Embryonic facial prominence (tissue), 1 donor: ENCODE results near the gene CBX6.

ENCODE experiments used
- DNase-seq: peaks from one replicate; pipeline ENCODE4 v3.0.0-alpha.2; 2016; ENCODE audit errors: extremely low spot score

CBX6 gene

GRCh38 chr22:38819387-38819940 lies 52.6 kb downstream of the CBX6 start:
- DNase-seq: no peak

DNA sequence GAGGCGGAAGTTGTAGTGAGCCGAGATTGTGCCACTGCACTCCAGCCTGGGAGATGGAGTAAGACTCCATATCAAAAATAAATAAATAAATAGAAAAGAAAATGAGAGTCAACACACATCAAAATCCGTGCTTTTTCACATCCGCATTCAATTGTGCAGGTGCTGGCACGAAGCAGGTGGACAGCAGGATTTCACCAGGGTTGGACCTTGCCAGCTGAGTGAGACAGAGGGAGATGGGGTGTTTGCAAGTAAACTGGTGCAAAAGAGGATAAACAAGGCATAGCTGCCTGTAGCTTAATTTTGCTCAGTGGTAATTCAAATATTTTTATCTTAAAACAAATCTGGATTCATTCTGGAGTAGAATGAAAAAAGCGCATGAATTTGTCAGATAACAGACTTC lies 54.8 kb downstream of the CBX6 start:
- DNase-seq: no peak

DNA sequence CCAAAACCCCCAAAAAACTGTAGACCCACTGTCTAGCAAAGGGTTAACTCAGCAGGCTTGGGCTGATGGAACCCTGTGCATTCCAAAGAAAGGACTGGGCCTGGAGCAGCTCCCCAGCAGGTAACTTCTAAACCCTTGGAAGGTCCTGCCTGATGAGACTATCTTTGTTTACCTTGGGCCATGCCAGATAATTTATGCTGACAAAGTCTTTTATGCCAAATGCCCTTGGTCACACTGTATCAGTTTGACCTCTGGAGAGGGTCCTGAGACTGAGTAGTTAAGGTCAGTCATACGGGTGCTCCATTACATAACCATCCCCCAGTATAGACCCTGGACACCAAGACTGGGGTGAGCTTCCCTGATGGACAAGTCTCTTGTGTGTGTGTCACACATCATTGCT lies 56.2 kb downstream of the CBX6 start:
- DNase-seq: no peak
